HG03196 (cell line): ENCODE measurements around the gene PRKAG1.

Experiments
- ATAC-seq: cut with Tn5 transposase; IDR thresholded peaks from one replicate; pipeline ENCODE4 v1.9.1; 2021; ENCODE audit not compliant: unreplicated experiment

Gene PRKAG1

DNA sequence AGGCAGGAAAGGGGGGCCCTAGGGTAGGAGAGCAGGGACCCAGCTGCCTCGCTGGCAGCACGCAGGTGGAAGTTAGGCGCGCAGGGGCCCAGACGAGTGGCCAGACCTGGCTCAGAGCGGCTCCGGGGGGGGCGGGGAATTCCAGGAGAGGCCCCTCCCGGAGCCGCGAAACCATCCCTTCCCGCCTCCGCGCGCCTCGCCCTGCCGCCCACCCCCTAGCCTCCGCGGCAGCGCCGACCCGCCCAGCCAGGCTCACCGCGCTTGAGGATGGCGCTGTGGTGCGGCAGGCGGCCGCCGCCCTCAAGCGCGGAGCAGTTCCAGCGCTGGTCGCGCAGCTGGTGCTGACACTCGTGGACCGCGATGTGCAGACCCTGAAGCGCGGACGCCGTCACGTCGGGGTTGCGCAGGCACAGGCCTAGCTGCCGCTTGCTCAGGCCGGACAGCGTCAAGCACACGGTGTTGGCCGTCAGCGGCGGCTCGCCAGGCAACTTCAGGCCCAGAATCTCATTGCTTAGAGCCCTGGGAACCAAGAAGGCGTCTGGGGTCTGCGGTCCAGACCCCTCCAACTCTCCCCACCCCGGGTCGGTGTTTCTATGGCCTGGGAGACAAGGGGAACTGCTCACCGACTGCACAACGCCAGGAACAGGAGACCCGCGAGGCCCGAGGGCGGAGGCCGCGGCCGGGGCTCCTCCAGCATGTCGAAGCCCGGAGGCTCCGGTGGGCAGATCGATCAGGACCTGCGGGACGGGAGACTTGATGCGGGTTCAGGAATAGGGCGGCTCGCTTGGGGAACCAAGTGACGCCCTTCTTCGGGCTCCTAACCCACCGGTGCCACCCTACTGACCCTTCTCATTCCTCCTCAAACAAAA is 48.5 kb downstream of the PRKAG1 start:
- no peak for ATAC-seq

DNA sequence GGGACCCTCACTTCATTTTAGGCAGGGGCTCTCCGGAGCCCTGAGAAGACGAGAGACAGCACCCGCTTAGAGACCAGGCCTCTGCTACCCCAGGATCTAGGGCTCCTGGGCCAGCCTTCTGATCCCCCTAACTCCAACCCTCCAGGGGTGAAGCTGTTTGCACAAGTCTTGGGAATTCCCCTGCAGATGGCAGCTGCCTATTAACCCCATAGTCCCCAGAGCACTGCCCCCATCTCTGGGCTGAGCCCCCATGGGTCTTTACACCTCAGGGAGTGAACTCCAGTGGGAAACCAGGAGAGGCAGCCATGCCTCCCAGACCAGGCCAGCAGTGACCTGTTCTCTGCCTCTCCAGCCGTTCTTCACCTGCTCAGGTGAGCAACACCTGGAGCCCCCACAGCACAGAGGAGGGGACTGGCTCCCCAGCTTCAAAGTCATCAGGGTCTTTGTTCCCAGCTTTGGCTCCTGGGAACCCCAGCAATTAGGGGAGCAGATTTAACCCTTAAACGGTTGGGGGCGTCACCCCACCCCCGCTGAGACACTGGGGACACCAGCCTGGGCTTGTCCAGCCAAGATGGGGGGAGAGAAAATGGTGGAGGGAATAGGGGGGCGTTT is 49.3 kb downstream of the PRKAG1 start:
- ATAC-seq = no peak

DNA sequence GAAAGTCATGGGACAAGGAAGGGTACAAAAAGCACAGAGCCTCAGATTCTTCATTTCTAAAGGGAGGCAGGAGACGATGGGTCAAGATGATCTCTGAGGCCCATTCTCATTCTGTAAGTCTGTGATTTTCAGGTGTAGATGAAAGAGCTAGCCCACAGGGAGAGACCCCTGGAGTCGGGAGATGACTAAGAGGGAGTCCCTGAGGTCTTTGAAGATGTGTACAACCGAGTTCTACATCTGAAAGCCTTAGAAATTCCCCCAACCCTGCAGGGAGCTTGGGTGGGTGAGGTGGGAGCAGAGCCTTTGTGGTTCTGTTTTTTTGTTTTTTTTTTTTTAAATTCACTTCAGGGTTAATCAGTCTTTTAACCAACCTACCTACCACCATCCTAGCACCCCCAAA is 50.1 kb downstream of the PRKAG1 start:
- ATAC-seq = no peak

DNA sequence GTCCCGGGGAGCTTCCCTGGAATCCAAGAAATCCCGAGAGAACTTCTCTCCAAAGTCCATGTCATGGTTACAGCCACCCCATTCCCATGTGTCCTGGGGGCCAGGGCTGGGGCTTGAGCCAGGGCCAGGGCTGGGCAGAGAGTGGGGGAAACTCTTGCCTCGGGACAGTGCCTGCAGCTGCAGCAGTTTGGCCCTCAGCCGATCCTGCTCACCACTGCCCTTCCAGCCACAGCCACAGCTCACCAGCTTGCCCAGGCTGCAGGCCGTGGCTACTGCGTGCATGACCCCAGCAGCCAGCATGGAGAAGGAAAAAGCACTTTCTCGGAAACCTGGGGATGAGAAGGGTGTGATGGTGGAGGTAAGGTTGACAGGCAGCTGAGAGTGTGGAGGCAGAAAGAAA is 50.6 kb downstream of the PRKAG1 start:
- ATAC-seq = no peak

DNA sequence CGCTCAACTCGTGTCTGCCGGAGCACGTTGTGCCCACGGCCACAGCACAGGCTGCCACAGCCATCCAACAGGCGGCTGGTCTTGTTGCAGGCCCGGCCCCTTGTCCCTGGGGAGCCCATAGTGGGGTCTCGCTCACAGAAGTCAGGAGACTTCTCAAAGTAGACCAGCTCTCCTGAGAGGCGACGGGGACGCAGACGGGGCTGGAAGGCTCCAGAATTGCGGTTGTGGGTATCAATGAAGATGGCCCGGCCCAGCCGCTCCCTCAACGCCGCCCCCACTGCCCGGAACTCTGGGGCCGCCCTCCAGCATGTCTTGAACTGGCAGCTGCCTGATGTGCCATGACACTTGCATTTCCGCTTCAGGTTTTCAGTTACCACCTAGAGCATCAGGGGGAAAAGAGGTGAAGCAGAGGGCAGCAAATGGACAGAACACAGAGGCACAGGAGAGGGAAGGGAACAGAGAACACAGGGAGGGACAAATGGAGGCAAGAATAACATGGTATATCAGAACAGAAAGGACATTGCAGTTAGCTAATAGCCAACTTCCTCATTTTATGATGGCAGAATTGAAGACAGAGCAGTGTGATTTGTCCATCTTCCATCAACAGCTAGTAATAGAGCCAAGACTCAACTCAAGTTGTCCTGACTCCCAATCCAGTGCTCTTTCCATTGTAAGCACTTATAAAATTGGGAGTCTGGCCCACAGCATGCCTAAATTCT is 52.2 kb downstream of the PRKAG1 start:
- no peak for ATAC-seq

DNA sequence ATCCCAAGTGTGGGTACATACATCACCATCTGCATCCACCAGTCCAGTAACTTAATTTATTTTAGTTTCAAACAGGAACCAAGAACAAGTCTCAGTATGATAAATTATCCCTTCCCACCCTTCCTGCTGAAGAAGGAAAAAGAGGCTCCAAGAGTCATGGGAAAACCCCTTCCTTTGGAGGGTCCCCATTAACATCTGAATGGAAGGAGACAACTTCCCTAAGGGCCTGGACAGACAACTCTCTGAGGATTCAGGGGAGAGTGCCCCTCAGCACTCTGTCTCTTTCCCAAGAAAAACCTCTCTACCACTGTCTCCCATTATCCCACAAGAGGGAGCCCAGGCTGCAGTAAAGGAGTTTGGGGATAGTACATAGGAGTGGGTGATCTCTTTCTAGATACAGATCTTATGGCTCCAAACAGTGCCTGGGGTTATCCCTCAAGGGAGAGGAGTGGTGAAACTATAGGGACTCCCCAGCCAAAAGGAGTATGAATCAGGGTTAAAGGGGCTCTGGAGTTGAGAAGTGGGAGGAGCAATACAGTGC is 53.2 kb downstream of the PRKAG1 start:
- no peak for ATAC-seq

DNA sequence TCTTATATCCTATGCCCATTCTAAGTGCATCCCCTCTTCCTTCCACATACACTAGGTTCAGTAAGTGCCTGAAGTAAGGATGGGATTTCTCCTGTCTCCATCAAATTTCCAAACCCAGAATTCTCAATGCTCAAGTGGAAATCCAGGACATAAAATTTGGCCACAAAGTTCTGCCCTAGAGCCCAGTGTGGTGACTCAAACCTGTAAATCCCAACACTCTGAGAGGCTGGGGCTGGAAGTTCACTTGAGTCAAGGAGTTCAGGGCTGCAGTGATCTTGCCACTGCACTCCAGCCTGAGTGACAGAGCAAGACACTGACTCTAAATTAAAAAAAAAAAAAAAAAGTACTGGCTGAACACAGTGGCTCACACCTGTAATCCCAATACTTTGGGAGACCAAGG is 56.8 kb downstream of the PRKAG1 start:
- ATAC-seq = no peak

DNA sequence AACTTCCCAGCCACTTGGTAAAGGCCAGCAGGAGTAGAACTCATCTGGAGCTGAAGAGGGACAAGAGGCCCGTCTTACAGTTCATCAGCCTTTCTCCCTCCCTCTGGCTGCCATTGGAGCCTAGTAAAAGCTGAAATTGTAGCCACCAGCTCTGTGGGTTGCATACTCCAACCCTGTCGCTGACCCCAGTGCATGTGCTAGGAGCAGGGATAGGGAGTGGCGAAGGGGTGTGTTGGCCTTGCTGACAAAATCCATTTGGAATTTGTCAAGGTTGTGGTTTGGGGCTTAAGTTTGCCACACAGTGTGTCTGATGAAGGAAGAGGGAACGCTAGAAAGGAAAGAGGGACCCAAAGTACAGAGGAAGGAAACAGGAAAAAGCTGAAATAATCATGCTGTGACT is 57.2 kb downstream of the PRKAG1 start:
- no peak for ATAC-seq

DNA sequence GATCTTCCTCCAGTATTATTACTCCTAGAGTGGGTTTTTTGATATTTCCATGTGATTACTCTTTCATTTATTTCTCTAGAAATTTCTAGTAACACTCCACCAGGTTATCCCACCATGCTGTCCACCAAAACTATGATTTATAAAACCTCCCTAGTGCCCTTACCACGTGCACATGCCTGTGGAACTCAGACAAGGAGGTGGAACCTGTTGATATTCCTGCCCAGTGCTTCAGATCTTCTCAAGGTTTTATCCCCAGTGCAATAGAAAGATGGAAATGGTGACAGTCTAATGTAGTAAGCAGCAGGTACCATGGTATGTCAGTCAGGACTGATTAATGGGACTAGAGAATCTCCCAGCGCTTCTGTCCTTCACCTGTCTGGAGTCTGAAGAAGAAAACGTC is 57.7 kb downstream of the PRKAG1 start:
- ATAC-seq = no peak

DNA sequence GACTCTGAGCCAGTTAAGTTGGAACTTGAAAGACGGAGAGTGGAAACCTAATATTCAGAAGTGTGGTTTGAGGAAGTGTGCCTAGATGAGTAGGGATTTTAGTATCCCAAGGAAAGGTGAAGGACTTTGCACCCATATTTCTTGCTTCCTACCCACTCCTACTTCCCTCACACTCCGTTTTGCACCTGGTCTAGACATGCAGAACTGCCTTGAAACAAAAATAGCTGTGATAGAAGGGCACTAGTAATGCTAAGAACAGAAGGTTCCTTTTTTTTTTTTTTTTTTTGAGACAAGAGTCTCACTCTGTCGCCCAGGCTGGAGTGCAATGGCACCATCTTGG is 60.6 kb downstream of the PRKAG1 start:
- no peak for ATAC-seq

DNA sequence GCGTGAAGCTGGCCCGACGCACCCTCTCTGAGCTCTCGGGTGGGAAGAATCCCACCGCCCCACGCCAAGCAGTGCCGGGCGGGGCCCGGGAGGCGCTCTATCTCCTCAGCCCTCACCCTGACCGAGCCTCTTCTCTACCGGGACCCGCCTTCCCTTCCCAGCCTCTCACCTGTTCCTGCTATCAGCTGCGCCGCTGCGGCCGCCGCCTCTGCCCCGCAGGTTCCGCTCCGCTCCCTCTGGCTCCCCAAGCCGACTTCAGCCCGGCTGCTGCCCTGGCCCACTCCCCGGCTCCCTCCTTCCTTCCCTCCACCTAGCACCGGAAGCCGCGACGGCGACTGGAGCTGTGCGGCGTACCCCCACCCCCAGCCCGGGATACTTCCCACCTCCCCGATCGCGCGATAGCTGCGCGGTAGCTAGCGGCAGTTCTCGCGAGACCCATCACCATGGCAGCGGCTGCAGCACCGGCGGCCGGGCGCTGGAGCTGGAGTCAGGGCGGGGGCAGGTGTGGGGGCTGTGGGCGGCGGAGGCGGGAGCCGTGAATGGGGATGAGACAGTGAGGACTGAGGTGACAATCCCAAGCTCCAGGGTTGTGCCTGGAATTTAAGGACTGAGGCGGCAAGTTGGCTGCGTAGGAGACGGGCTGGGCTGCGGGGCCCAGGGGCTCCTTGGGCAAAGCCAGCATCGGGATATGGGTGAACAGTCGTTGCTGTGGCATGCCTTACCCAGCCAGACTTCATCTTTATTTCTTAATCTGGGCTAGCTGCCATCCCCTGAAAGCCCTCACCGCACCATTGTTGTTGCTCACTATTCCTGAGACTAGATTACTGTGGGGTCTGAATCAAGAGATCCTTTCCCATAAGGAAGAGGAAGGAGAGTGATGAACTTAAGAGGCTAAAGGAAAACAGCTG is 61.2 kb downstream of the PRKAG1 start, which contains the start of gene ARF3:
TSS of gene ARF3 (minus strand) at position 347 of the 908 bp plus-strand sequence. CDS start 16,392 bp downstream, outside the sequence.
- peak; percentile 84 for ATAC-seq

DNA sequence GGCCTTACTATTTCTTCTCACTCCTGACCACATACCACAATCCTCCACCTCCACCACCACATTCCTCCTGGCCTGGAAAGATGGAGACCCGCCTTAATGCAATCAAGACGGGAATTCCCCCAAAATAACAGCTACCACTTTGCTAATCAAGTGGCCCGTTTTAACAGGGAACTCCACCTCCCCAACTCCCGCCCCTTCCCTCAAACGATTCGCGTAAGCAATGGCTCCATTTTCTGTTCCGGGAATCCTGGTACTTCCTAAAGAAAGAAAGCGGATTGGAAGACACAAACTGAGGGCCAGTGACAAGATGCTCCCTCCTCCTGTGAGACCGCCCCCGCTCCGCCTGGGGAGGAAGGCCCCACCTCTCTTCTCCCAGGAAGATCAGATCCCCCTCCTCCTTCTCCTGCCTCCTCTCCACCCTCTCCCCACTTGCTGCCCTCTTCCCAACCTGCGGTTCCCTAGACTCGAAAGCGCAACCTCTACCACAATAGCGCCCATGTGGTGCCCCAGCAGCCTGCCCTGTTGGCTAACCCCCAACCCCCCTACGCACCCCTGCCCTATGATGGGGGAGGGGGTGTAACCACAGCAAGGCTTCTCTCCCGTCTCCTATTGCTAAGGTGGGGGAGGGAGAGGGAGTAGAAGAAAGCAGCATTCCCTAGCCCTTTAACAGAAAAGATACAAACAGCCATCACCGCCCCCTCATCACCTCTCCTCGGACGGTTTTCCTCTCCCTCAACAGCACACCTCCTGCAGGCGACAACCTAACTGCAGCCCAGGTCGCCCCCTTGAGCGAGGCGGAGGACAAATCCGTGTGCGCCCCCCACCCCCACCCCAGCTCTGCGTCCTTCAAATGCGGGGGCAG is 62.1 kb downstream of the PRKAG1 start:
- ATAC-seq = no peak

DNA sequence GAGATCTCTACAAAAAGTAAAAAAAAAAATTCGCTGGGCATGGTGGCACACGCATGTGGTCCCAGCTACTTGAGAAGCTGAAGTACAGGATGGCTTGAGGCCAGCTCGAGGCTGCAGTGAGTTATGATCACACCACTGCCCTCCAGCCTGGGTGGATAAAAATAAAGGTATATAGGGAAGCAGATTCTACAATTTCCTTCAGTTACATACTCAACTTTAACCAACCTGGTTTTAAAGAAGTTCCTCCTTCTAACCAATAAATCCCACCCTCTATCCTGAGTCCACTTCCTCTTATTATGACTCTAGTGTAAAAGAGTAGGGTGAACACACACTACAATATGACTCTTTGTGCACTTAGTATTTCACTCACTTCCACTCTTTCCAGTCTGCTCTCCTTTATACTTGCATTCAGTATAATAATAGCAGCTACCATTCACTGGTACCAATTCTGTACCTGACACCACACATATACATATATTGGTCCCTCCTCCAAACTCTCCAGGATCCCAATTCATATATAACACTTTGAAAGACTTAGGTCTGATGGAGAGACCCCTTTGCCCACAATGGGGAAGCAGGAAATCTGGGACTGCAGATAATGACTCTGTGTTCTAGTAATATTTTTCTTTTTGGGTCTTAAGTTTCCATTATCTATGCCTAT is 63.6 kb downstream of the PRKAG1 start:
- ATAC-seq = no peak

DNA sequence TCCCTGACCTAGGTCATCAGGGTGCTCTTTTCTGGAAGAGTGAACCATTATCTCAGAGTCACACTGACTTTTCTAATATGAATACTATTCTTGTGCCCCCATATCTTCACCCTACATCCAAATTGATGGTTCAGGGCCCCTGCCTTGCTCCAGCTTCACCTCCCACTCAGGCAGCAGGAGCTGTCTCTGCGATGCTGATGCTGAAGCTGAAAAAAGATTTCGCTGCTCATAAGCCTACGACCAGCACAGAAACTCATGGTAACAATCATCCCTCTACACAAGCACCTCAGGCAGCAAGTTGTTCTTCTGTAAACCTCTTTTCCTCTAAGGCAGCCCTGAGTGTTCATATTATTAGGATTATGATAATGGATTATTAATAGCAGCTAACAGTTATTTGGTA is 64.5 kb downstream of the PRKAG1 start:
- no peak for ATAC-seq

DNA sequence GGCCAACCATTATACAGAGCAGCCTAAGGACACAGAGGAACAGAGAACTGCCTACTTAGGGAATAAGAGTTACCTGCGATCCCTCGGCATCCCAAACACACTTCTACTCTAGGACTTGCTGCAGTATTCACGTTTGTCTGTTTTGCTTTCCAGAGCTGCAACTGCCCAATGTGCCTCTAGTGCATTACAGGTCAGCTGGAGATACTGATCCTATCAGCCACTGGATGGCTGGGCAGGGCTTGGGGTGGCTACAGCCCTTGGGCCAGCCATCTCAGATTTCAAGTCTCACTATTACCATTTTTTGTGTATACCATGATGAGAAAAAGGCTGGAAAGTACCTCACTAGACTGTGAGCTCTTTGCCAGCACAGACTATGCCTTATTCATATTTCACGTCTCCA is 65.9 kb downstream of the PRKAG1 start:
- ATAC-seq = no peak
